NCI-H2227 (cell line): ENCODE data around the gene DENND4C.
A peak's percentile ranks its signal among the peaks of the same experiment; 100 is the strongest.
"Not testable (repeated sequence)": the region's sequence is repeated elsewhere in the genome, so short reads cannot be mapped to it uniquely, and the experiment has no call there.

Experiments
- DNase-seq: peaks from one replicate; lab custom pipeline; 2025; ENCODE audit not compliant: unreplicated experiment; lab: John Stamatoyannopoulos, UW

DENND4C gene

GRCh38 chr9:19223724-19224123 is 6.8 kb upstream of the DENND4C start:
- no peak for DNase-seq

- no peak for DNase-seq
Observed at GRCh38 chr9:19224563-19224962, 5.9 kb upstream of the DENND4C start.

GRCh38 chr9:19229595-19230354 is 718 bp upstream of the DENND4C start:
- DNase-seq, result peak; percentile 92

GRCh38 chr9:19231126-19231903 is 822 bp downstream of the DENND4C start:
- DNase-seq, result no peak

GRCh38 chr9:19231904-19232822 is 1.7 kb downstream of the DENND4C start:
- no peak for DNase-seq

- DNase-seq, result no peak
Observed at GRCh38 chr9:19232823-19233194, 2.3 kb downstream of the DENND4C start.

GRCh38 chr9:19233344-19233743 is 2.9 kb downstream of the DENND4C start:
- DNase-seq, result no peak

GRCh38 chr9:19239955-19240354 is 9.5 kb downstream of the DENND4C start:
- no peak for DNase-seq

- no peak for DNase-seq
Observed at GRCh38 chr9:19241728-19242127, 11.2 kb downstream of the DENND4C start.

GRCh38 chr9:19243366-19244033 is 13.0 kb downstream of the DENND4C start:
- DNase-seq, result no peak

- no peak for DNase-seq
Observed at GRCh38 chr9:19246891-19247290, 16.4 kb downstream of the DENND4C start.

GRCh38 chr9:19247420-19247819 is 16.9 kb downstream of the DENND4C start:
- DNase-seq, result no peak

GRCh38 chr9:19250346-19250745 is 19.9 kb downstream of the DENND4C start:
- not testable (repeated sequence) for DNase-seq

- DNase-seq, result not testable (repeated sequence)
Observed at GRCh38 chr9:19251203-19251602, 20.7 kb downstream of the DENND4C start.

GRCh38 chr9:19251622-19252021 is 21.1 kb downstream of the DENND4C start:
- DNase-seq, result not testable (repeated sequence)

GRCh38 chr9:19252174-19252884 is 21.8 kb downstream of the DENND4C start:
- no peak for DNase-seq

GRCh38 chr9:19252885-19253219 is 22.4 kb downstream of the DENND4C start:
- DNase-seq, result no peak

GRCh38 chr9:19255112-19255511 is 24.6 kb downstream of the DENND4C start:
- DNase-seq, result no peak

- DNase-seq, result no peak
Observed at GRCh38 chr9:19255821-19256220, 25.3 kb downstream of the DENND4C start.

GRCh38 chr9:19259665-19260255 is 29.3 kb downstream of the DENND4C start:
- DNase-seq, result not testable (repeated sequence)
